ENCODE data around the gene ZNF579. TPM values are rescaled to one million over a fixed set of nuclear protein-coding genes. Genes with fewer than 3 reads are reported as not detected.
A peak's percentile ranks its signal among the peaks of the same experiment; 100 is the strongest.

Gene ZNF579
- total and polyA plus RNA-seq, 2 of the 13 experiments (the other 11 are each of a cell fraction or from before 2014, with no cell fraction given) = 2.1 to 2.9 TPM

DNA sequence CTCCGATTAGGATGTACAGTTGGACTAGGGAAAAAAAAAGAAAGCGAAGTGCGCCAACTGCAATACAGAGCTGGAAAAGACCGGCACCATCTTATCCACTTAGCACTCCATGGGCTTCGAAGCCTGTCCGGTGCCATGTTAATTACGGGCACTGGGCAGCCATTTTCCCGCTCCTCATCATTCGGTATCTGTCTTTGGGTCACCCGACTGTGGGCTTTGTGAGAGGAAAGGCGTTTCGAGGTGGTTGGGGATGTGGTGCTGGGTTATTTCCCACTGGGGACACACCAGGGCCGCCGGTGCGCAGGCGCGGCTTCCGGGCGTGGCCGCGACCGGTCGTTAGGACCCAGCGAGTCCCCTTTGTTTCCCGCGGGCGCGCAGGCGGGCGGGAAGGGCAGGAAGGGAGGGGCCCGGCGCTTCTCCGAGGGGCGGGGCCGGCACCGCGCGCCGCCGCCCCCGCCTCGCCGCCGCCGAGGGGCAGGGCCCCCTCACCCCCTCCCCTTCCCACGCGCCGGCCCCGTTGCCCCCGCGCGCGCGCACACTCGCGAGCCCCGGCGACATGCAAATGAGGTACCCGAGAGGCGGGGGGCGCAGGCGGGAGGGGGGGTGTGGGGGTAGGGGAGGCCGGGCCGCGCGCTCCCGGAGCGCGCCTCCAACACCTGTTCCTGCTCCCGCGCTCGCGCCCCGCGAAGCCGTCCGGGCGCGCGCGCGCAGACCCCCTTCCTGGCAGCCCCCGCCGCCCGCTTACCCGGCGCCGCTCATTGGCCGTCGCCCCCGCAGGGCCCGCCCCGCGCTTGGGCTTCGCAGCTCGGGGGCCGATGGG lies 19.4 kb upstream of the ZNF579 start, which contains the start of gene ZNF524 (continued):
- TF ChIP-seq, protein P1, sequence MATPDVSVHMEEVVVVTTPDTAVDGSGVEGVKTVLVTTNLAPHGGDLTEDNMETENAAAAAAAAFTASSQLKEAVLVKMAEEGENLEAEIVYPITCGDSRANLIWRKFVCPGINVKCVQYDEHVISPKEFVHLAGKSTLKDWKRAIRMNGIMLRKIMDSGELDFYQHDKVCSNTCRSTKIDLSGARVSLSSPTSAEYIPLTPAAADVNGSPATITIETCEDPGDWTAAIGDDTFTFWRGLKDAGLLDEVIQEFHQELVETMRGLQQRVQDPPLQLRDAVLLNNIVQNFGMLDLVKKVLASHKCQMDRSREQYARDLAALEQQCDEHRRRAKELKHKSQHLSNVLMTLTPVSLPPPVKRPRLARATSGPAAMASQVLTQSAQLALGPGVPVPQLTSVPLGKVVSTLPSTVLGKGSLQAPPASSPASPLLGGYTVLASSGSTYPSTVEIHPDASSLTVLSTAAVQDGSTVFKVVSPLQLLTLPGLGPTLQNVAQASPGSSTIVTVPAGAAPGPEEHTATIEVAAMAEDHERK (CRISPR knock-in tag; IDR thresholded peaks at IDR 0.05; ENCODE audit: low read depth) = no peak; the same call in 1 of the 2 replicates
- no peak for TF ChIP-seq NRL (CRISPR knock-in tag; IDR thresholded peaks at IDR 0.05; ENCODE audit: borderline replicate concordance)
- TF ChIP-seq ZNF441 (CRISPR knock-in tag; IDR thresholded peaks at IDR 0.05; ENCODE audit: borderline replicate concordance) = 0 out of 2 replicates have a peak, but pooled peaks have one; percentile 11
- 0 out of 2 replicates have a peak, but pooled peaks have one; percentile 22 for TF ChIP-seq NR2F6 (IDR thresholded peaks at IDR 0.05)
- TF ChIP-seq NR2F6 (CRISPR knock-in tag; IDR thresholded peaks at IDR 0.05) = no peak
- no peak for TF ChIP-seq ZNF33A (CRISPR knock-in tag; IDR thresholded peaks at IDR 0.05; ENCODE audit: borderline replicate concordance)
- TF ChIP-seq REL (CRISPR knock-in tag; conservative IDR thresholded peaks at IDR 0.05) = no peak
- TF ChIP-seq ZNF605 (CRISPR knock-in tag; IDR thresholded peaks at IDR 0.05) = no peak; the same call in 1 of the 2 replicates
- peak; percentile 9; the same call in 1 of the 2 replicates for TF ChIP-seq SAP130 (CRISPR knock-in tag; IDR thresholded peaks at IDR 0.05; ENCODE audit: low read depth)
- TF ChIP-seq SAFB2 (CRISPR knock-in tag; IDR thresholded peaks at IDR 0.05; ENCODE audit: borderline replicate concordance, low read depth) = no peak; the same call in 1 of the 2 replicates
- TF ChIP-seq, protein P2, sequence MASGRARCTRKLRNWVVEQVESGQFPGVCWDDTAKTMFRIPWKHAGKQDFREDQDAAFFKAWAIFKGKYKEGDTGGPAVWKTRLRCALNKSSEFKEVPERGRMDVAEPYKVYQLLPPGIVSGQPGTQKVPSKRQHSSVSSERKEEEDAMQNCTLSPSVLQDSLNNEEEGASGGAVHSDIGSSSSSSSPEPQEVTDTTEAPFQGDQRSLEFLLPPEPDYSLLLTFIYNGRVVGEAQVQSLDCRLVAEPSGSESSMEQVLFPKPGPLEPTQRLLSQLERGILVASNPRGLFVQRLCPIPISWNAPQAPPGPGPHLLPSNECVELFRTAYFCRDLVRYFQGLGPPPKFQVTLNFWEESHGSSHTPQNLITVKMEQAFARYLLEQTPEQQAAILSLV (CRISPR knock-in tag; IDR thresholded peaks at IDR 0.05; ENCODE audit: borderline replicate concordance) = no peak
- peak; percentile 91 for TF ChIP-seq HOXA3 (CRISPR knock-in tag; IDR thresholded peaks at IDR 0.05)
- no peak for TF ChIP-seq TOPORS (CRISPR knock-in tag; IDR thresholded peaks at IDR 0.05)
- TF ChIP-seq MAZ (IDR thresholded peaks at IDR 0.05; ENCODE audit: borderline replicate concordance, low read depth, low read length) = peak; percentile 88
- TF ChIP-seq MAZ (CRISPR knock-in tag; IDR thresholded peaks at IDR 0.05; ENCODE audit: low read depth) = no peak; the same call in 1 of the 2 replicates
- TF ChIP-seq, protein P3, sequence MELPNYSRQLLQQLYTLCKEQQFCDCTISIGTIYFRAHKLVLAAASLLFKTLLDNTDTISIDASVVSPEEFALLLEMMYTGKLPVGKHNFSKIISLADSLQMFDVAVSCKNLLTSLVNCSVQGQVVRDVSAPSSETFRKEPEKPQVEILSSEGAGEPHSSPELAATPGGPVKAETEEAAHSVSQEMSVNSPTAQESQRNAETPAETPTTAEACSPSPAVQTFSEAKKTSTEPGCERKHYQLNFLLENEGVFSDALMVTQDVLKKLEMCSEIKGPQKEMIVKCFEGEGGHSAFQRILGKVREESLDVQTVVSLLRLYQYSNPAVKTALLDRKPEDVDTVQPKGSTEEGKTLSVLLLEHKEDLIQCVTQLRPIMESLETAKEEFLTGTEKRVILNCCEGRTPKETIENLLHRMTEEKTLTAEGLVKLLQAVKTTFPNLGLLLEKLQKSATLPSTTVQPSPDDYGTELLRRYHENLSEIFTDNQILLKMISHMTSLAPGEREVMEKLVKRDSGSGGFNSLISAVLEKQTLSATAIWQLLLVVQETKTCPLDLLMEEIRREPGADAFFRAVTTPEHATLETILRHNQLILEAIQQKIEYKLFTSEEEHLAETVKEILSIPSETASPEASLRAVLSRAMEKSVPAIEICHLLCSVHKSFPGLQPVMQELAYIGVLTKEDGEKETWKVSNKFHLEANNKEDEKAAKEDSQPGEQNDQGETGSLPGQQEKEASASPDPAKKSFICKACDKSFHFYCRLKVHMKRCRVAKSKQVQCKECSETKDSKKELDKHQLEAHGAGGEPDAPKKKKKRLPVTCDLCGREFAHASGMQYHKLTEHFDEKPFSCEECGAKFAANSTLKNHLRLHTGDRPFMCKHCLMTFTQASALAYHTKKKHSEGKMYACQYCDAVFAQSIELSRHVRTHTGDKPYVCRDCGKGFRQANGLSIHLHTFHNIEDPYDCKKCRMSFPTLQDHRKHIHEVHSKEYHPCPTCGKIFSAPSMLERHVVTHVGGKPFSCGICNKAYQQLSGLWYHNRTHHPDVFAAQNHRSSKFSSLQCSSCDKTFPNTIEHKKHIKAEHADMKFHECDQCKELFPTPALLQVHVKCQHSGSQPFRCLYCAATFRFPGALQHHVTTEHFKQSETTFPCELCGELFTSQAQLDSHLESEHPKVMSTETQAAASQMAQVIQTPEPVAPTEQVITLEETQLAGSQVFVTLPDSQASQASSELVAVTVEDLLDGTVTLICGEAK (IDR thresholded peaks at IDR 0.05) = no peak
- TF ChIP-seq, protein P3 (CRISPR knock-in tag; IDR thresholded peaks at IDR 0.05) = no peak; the same call in 1 of the 2 replicates
